GM12891 (cell line): ENCODE data around the gene ITPR1.

ENCODE experiments used
- PAX5 ChIP-seq: IDR thresholded peaks from 2 replicates; pipeline ENCODE4 v1.6.1; 2011; ENCODE audit warnings: low read length, moderate library complexity, mild to moderate bottlenecking; ENCODE audit not compliant: insufficient read depth, severe bottlenecking
- POLR2A ChIP-seq: IDR thresholded peaks from 2 replicates; pipeline ENCODE4 v1.6.1; 2011; ENCODE audit warnings: low read depth, low read length, control low read depth
- POLR2AphosphoS5 ChIP-seq: IDR thresholded peaks from 2 replicates; pipeline ENCODE4 v1.6.1; 2011; ENCODE audit warnings: low read depth, low read length, control low read depth
- POU2F2 ChIP-seq: IDR thresholded peaks from 2 replicates; pipeline ENCODE4 v1.6.1; 2011; ENCODE audit warnings: low read depth, mild to moderate bottlenecking, control low read depth, low read length, moderate library complexity
- TAF1 ChIP-seq: IDR thresholded peaks from 2 replicates; pipeline ENCODE4 v1.6.1; 2011; ENCODE audit warnings: low read depth, low read length, control low read depth

- no peak for TF ChIP-seq POLR2A
- TF ChIP-seq TAF1, result no peak
- TF ChIP-seq POU2F2, result no peak
- TF ChIP-seq POLR2AphosphoS5, result no peak
- TF ChIP-seq PAX5, result no peak
Measured at GRCh38 chr3:4495294-4496086, 2.3 kb downstream of the ITPR1 start.
